Dermis microvascular lymphatic vessel endothelial cell (primary cell): Measurements from ENCODE around the gene PCNX2. TPM values are rescaled to one million over a fixed set of nuclear protein-coding genes. Genes with fewer than 3 reads are reported as not detected.

Experiments used
- DNase-seq, 2 donors: peaks; one replicate each; pipeline versions ENCODE4 v3.0.0 to v3.0.0-alpha.2; 2010; ENCODE audit warnings: low read depth in 2 of 2
- total RNA-seq: library from RNA; depleted of rRNA; stranded (reverse); fragments of >200 nt; gene quantifications from 2 replicates; pipeline ENCODE4 v1.2.1, GENCODE V29; 2014

PCNX2 gene
- total RNA-seq, 1 donor from 2014 or later: 1.4 TPM

GRCh38 chr1:233320023-233320422 lies 24.5 kb upstream of the PCNX2 start:
- no peak for DNase-seq

DNA sequence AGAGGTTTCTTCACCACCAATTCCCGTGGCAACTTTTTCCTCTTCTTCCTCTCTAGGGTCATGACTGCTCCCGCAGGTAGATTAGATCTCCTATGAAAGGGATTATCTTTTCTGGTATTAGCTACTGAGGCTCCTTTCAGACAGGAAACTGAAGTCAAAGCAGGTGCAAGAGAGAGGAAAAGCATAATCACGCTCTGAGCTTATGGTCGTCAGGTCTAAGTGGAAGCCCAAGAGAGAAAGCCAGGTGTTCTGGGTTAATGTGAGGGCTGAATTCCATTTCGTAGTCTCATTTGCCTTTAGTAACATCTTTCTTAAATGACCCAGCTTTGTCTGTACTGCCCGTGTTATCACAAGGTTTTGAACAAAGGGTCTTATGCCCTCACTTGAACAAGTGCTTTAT lies 23.7 kb upstream of the PCNX2 start:
- no peak for DNase-seq

DNA sequence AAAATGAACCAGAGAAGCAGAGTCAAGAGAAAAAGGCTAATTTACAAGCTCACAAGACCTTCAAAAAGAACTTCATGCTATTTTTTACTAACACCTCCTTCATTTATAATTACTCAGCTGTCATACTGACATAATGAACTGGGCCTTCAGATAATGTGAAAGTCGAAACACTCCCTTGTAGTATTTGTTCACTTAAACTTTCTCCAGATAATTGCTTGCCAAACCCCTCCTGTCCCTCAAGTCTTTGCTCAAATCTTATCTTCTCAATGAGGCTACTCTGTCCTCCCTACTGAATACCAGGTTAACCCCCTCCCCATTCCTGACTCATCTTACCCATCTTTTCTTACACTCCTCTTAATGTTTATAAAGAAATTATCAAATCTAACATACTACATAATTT lies 20.9 kb upstream of the PCNX2 start:
- no peak for DNase-seq

GRCh38 chr1:233315718-233316301 lies 20.3 kb upstream of the PCNX2 start:
- DNase-seq: no peak

GRCh38 chr1:233313434-233314155 lies 18.1 kb upstream of the PCNX2 start:
- DNase-seq: no peak

GRCh38 chr1:233304489-233305102 lies 9.1 kb upstream of the PCNX2 start:
- DNase-seq: peak; percentile 10 to 21

DNA sequence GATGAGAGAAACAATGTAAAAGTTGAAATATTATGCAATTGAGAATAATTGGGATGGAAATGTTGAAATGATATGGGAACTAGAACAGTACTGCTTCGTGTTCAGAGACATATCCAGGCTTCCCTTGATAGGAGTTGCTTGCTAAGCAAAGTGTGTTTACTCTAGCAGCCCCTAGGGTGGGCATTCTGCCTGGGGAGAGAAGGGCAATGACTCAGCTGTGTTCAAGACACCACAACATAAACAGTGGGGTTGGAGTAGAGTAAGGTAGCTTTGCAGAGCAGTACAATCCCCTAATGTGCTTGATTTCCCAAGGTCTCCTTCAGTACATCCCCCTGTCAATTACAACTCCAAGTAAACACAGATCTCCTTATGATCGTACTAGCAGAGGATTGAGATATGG lies 4.8 kb upstream of the PCNX2 start:
- no peak for DNase-seq

- no peak for DNase-seq
Observed at GRCh38 chr1:233299450-233299849, 3.9 kb upstream of the PCNX2 start.

DNA sequence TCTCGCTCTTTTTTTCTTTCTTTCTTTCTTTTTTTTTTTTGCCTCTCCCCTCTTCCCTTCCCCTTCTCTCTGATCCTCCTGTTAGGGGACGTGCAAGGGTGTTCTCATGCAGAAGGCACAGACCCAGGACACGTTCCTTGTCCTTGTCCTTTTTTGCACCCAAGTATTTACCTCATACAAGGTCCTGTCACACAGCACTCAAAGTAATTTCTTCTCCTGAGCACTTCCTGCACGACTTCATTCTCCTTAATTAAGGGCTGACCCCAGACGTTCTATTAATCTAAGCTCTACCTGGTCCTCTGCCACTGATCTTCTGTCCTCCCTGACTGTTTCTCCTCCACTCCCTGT lies 424 bp upstream of the PCNX2 start:
- no peak for DNase-seq

DNA sequence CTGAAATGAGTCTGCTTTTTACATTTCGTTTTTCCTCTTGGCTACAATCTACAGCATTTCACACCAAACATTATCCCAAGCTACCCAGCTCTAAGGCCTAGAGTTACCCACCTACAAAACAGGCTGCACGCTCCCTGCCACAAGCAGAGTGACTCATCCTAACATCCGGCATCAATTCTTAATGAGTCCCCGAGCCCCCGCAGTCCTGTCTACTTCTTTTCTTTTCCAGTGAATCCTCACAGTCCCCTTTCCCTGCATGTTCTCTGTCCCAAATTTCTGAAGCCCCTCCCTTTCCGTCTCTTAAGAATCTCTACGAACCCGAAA lies 650 bp downstream of the PCNX2 start:
- DNase-seq: peak in 1 of 2 donors; percentile 62

GRCh38 chr1:233293556-233294446 lies 1.7 kb downstream of the PCNX2 start:
- no peak for DNase-seq

GRCh38 chr1:233290396-233291034 lies 5.0 kb downstream of the PCNX2 start:
- no peak for DNase-seq

DNA sequence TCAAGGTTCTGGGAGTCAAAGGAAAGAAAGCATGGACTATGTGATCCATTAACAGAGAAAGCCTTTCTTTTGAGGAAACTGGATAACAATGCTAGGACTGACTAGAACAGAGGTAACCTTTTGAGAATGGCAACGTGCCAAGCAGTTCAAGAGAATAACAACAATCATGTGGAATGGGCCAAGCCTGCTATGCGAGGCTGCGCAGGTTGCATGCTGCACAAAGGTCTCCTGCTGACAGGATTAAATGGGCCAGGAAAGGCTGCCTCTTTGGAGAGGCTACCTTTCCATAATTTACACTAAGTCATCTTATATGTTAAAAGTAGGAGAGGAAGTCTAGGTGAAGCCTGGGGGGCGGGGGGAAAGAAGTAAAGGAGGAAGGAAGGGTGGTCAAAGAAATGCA lies 5.8 kb downstream of the PCNX2 start:
- DNase-seq: peak in 1 of 2 donors; percentile 45

GRCh38 chr1:233282582-233282886 lies 13.0 kb downstream of the PCNX2 start:
- no peak for DNase-seq

- DNase-seq: no peak
Observed at GRCh38 chr1:233281711-233282581, 13.6 kb downstream of the PCNX2 start.

- no peak for DNase-seq
Observed at GRCh38 chr1:233279971-233280370, 15.6 kb downstream of the PCNX2 start.

GRCh38 chr1:233278631-233279030 lies 16.9 kb downstream of the PCNX2 start:
- DNase-seq: no peak

DNA sequence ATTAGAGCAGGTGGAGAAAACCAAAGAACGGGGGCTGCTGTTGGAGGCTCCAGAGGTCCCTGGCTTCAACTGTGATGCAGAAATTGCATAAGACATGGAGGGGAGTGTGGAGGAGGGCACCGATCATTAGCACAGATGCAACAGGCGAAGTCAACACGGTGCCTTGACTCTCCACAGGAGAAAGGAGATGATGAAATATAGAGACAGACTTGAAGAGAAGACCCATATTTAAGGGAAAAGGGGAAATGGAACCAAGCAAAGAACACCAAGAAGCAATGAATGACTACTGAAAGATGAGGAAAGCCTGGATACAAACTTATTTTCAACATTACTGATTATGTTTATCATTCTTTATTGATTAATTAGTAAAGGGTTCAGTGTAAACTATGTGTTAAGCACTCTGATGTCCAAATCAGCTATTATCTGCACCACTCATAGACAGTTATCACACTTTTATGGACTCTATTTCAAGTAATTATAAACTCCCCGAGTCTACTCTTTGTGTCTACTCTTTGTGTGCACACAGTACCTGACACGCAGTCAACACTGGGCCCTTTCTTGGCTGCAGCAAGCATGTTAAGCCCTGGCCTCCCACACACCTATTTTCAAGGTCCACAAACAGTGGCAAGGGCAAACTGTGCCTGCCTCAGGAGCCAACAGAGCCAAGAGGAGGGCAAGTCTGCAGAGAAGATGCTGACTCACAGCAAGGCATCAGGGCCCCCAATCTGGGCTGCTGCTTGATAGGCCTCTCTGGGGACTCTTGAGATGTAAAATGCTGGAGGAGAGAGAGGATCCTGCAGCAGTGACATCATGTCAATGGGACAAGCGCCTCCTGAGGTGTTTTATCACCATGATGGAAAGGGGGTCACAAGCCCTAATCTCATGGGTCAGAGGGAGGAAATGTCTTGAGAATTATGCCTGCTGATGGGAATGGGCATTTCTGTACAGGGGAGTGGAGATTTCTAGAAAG lies 17.6 kb downstream of the PCNX2 start:
- no peak for DNase-seq

GRCh38 chr1:233269656-233270055 lies 25.9 kb downstream of the PCNX2 start:
- no peak for DNase-seq
